DOHH2 (cell line): ENCODE data around the gene FAR2.

Experiments
- CTCF ChIP-seq: fragments of 200-600 bp; sonication (generic); IDR thresholded peaks from one replicate; pipeline ENCODE4 v1.5.1; 2014; ENCODE audit warnings: antibody characterized with exemption, mild to moderate bottlenecking, low read depth, low read length; ENCODE audit not compliant: poor library complexity, severe bottlenecking
- EZH2phosphoT487 ChIP-seq: fragments of 200-600 bp; sonication (generic); IDR thresholded peaks from 2 replicates; pipeline ENCODE4 v1.6.1; 2017; ENCODE audit warnings: borderline replicate concordance, mild to moderate bottlenecking, antibody characterized with exemption, low read length, moderate library complexity, mixed read lengths

- TF ChIP-seq CTCF = no peak
- no peak for TF ChIP-seq EZH2phosphoT487
These were observed 18.9 kb downstream of the FAR2 start for GRCh38 chr12:29167988-29168387.
